K562 (cell line): Measurements from ENCODE around the gene PDZRN3. TPM values are rescaled to one million over a fixed set of nuclear protein-coding genes. Genes with fewer than 3 reads are reported as not detected.

Experiments used
- HLTF ChIP-seq: fragments of 450-650 bp; IDR thresholded peaks from 2 replicates; pipeline ENCODE4 v1.6.1; 2016
- MECOM ChIP-seq: fragments of 250-450 bp; sonication (Bioruptor Pico); IDR thresholded peaks from 2 replicates; pipeline ENCODE4 v1.8.0; 2022; ENCODE audit warnings: inconsistent platforms
- ZNF316 ChIP-seq: fragments of 450-650 bp; IDR thresholded peaks from 2 replicates; pipeline ENCODE4 v1.6.1; 2016
- polyA plus RNA-seq, 8 experiments: library from polyadenylated mRNA; depleted of rRNA in 4 of 8; stranded (reverse) in 5 of 8; unstranded in 3 of 8; fragments of >200 nt; fragmentation: Nextera tagmentation in 2 of 8; fragmentation: Illumina TruSeq in 1 of 8; extraction: Ambion mirVana in 2 of 8; extraction: Trizol in 1 of 8; gene quantifications; 2 replicates each; pipeline versions ENCODE4 v1.2.1 to v1.2.3, GENCODE V29; 2011 to 2014; ENCODE audit warnings: inconsistent platforms in 1 of 8, missing spikeins in 1 of 8
- total RNA-seq, 7 experiments: library from RNA; depleted of rRNA in 6 of 7; stranded (reverse); fragments of >200 nt in 6 of 7; fragmentation: Illumina TruSeq in 2 of 7; extraction: Trizol in 2 of 7; gene quantifications; 2 replicates each; pipeline versions ENCODE4 v1.2.1 to v1.2.3, GENCODE V29; 2011 to 2021; ENCODE audit warnings: low replicate concordance in 1 of 7
- TF ChIP-seq, protein P1 (sequence below), 2 experiments: fragments of 450-650 bp; IDR thresholded peaks; 2 replicates each; pipeline ENCODE4 v1.6.1; 2018; ENCODE audit warnings: mild to moderate bottlenecking in 2 of 2, low read depth in 1 of 2; ENCODE audit not compliant: partially characterized antibody in 2 of 2
- TF ChIP-seq, protein P2 (sequence below): fragments of 150-350 bp; IDR thresholded peaks from 2 replicates; pipeline ENCODE4 v1.6.1; 2014; ENCODE audit warnings: low read depth, mild to moderate bottlenecking, low read length, borderline replicate concordance
- TF ChIP-seq, protein P3 (sequence below): fragments of 200-600 bp; sonication (generic); IDR thresholded peaks from one replicate; pipeline ENCODE4 v1.6.1; 2012; ENCODE audit warnings: mild to moderate bottlenecking, low read depth, low read length, inconsistent platforms

Gene PDZRN3
- total and polyA plus RNA-seq, 9 of the 15 experiments (the other 6 are each of a cell fraction or from before 2014, with no cell fraction given): 0.16 TPM; not detected in 8

DNA sequence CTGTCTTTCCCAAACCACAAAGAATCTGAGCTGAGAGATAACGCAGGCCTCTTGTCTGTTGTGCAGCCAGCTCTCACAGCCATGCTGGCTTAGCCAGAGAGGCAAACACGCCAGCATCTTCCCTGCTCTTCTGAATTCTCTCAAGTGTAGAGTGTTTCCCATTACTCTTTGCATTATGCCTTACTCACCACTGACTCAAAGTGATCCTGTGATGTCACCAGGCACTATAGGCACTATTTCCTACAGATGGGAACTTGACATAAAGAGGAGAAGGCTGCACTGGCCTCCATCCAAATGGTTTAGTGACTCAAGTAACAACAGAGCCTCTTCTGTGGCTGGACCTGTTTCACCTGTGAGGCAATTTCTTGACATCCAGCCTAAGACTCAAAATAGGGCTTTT, 44.4 kb downstream of the PDZRN3 start (continued):
- TF ChIP-seq, protein P1, sequence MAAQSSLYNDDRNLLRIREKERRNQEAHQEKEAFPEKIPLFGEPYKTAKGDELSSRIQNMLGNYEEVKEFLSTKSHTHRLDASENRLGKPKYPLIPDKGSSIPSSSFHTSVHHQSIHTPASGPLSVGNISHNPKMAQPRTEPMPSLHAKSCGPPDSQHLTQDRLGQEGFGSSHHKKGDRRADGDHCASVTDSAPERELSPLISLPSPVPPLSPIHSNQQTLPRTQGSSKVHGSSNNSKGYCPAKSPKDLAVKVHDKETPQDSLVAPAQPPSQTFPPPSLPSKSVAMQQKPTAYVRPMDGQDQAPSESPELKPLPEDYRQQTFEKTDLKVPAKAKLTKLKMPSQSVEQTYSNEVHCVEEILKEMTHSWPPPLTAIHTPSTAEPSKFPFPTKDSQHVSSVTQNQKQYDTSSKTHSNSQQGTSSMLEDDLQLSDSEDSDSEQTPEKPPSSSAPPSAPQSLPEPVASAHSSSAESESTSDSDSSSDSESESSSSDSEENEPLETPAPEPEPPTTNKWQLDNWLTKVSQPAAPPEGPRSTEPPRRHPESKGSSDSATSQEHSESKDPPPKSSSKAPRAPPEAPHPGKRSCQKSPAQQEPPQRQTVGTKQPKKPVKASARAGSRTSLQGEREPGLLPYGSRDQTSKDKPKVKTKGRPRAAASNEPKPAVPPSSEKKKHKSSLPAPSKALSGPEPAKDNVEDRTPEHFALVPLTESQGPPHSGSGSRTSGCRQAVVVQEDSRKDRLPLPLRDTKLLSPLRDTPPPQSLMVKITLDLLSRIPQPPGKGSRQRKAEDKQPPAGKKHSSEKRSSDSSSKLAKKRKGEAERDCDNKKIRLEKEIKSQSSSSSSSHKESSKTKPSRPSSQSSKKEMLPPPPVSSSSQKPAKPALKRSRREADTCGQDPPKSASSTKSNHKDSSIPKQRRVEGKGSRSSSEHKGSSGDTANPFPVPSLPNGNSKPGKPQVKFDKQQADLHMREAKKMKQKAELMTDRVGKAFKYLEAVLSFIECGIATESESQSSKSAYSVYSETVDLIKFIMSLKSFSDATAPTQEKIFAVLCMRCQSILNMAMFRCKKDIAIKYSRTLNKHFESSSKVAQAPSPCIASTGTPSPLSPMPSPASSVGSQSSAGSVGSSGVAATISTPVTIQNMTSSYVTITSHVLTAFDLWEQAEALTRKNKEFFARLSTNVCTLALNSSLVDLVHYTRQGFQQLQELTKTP (IDR thresholded peaks at IDR 0.05; ENCODE audit: low read depth in 1 of 2, partially characterized antibody in 2 of 2): no peak
- TF ChIP-seq MECOM (CRISPR knock-in tag) (no peak), HLTF (no peak), ZNF316 (no peak)
- TF ChIP-seq, protein P2, sequence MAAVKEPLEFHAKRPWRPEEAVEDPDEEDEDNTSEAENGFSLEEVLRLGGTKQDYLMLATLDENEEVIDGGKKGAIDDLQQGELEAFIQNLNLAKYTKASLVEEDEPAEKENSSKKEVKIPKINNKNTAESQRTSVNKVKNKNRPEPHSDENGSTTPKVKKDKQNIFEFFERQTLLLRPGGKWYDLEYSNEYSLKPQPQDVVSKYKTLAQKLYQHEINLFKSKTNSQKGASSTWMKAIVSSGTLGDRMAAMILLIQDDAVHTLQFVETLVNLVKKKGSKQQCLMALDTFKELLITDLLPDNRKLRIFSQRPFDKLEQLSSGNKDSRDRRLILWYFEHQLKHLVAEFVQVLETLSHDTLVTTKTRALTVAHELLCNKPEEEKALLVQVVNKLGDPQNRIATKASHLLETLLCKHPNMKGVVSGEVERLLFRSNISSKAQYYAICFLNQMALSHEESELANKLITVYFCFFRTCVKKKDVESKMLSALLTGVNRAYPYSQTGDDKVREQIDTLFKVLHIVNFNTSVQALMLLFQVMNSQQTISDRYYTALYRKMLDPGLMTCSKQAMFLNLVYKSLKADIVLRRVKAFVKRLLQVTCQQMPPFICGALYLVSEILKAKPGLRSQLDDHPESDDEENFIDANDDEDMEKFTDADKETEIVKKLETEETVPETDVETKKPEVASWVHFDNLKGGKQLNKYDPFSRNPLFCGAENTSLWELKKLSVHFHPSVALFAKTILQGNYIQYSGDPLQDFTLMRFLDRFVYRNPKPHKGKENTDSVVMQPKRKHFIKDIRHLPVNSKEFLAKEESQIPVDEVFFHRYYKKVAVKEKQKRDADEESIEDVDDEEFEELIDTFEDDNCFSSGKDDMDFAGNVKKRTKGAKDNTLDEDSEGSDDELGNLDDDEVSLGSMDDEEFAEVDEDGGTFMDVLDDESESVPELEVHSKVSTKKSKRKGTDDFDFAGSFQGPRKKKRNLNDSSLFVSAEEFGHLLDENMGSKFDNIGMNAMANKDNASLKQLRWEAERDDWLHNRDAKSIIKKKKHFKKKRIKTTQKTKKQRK: no peak
- TF ChIP-seq, protein P3, sequence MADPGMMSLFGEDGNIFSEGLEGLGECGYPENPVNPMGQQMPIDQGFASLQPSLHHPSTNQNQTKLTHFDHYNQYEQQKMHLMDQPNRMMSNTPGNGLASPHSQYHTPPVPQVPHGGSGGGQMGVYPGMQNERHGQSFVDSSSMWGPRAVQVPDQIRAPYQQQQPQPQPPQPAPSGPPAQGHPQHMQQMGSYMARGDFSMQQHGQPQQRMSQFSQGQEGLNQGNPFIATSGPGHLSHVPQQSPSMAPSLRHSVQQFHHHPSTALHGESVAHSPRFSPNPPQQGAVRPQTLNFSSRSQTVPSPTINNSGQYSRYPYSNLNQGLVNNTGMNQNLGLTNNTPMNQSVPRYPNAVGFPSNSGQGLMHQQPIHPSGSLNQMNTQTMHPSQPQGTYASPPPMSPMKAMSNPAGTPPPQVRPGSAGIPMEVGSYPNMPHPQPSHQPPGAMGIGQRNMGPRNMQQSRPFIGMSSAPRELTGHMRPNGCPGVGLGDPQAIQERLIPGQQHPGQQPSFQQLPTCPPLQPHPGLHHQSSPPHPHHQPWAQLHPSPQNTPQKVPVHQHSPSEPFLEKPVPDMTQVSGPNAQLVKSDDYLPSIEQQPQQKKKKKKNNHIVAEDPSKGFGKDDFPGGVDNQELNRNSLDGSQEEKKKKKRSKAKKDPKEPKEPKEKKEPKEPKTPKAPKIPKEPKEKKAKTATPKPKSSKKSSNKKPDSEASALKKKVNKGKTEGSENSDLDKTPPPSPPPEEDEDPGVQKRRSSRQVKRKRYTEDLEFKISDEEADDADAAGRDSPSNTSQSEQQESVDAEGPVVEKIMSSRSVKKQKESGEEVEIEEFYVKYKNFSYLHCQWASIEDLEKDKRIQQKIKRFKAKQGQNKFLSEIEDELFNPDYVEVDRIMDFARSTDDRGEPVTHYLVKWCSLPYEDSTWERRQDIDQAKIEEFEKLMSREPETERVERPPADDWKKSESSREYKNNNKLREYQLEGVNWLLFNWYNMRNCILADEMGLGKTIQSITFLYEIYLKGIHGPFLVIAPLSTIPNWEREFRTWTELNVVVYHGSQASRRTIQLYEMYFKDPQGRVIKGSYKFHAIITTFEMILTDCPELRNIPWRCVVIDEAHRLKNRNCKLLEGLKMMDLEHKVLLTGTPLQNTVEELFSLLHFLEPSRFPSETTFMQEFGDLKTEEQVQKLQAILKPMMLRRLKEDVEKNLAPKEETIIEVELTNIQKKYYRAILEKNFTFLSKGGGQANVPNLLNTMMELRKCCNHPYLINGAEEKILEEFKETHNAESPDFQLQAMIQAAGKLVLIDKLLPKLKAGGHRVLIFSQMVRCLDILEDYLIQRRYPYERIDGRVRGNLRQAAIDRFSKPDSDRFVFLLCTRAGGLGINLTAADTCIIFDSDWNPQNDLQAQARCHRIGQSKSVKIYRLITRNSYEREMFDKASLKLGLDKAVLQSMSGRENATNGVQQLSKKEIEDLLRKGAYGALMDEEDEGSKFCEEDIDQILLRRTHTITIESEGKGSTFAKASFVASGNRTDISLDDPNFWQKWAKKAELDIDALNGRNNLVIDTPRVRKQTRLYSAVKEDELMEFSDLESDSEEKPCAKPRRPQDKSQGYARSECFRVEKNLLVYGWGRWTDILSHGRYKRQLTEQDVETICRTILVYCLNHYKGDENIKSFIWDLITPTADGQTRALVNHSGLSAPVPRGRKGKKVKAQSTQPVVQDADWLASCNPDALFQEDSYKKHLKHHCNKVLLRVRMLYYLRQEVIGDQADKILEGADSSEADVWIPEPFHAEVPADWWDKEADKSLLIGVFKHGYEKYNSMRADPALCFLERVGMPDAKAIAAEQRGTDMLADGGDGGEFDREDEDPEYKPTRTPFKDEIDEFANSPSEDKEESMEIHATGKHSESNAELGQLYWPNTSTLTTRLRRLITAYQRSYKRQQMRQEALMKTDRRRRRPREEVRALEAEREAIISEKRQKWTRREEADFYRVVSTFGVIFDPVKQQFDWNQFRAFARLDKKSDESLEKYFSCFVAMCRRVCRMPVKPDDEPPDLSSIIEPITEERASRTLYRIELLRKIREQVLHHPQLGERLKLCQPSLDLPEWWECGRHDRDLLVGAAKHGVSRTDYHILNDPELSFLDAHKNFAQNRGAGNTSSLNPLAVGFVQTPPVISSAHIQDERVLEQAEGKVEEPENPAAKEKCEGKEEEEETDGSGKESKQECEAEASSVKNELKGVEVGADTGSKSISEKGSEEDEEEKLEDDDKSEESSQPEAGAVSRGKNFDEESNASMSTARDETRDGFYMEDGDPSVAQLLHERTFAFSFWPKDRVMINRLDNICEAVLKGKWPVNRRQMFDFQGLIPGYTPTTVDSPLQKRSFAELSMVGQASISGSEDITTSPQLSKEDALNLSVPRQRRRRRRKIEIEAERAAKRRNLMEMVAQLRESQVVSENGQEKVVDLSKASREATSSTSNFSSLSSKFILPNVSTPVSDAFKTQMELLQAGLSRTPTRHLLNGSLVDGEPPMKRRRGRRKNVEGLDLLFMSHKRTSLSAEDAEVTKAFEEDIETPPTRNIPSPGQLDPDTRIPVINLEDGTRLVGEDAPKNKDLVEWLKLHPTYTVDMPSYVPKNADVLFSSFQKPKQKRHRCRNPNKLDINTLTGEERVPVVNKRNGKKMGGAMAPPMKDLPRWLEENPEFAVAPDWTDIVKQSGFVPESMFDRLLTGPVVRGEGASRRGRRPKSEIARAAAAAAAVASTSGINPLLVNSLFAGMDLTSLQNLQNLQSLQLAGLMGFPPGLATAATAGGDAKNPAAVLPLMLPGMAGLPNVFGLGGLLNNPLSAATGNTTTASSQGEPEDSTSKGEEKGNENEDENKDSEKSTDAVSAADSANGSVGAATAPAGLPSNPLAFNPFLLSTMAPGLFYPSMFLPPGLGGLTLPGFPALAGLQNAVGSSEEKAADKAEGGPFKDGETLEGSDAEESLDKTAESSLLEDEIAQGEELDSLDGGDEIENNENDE: no peak
